Loucy (cell line): Measurements from ENCODE around the gene TJAP1.

Source experiments
- H2AFZ ChIP-seq: fragments of 200-600 bp; sonication (generic); 2 replicates; pipeline ENCODE4 v1.6.0; 2016; ENCODE audit warnings: antibody characterized with exemption, mild to moderate bottlenecking, low read length, moderate library complexity
- H3F3A ChIP-seq: fragments of 200-600 bp; 2 replicates; pipeline ENCODE4 v1.6.0; 2016; ENCODE audit warnings: antibody characterized with exemption, low read depth, mild to moderate bottlenecking
- H3K27me3 ChIP-seq: fragments of 200-600 bp; sonication (generic); 2 replicates; pipeline ENCODE4 v1.6.1; 2014; ENCODE audit warnings: low read length, mild to moderate bottlenecking; ENCODE audit not compliant: insufficient read depth, poor library complexity, severe bottlenecking
- H3K36me3 ChIP-seq: fragments of 200-600 bp; sonication (generic); 2 replicates; pipeline ENCODE4 v1.6.1; 2016; ENCODE audit warnings: low read length; ENCODE audit not compliant: insufficient read depth
- H3K4me1 ChIP-seq: fragments of 200-600 bp; sonication (generic); 2 replicates; pipeline ENCODE4 v1.5.1; 2014; ENCODE audit warnings: low read length, mild to moderate bottlenecking; ENCODE audit not compliant: insufficient read depth, poor library complexity, severe bottlenecking
- H3K4me2 ChIP-seq: fragments of 200-600 bp; sonication (generic); 2 replicates; pipeline ENCODE4 v1.6.0; 2014; ENCODE audit warnings: antibody characterized with exemption, low read length, low read depth, mild to moderate bottlenecking; ENCODE audit not compliant: poor library complexity, severe bottlenecking
- H3K4me3 ChIP-seq: fragments of 200-600 bp; sonication (generic); 2 replicates; pipeline ENCODE4 v1.5.1; 2014; ENCODE audit warnings: low read length, mild to moderate bottlenecking, mixed read lengths; ENCODE audit not compliant: poor library complexity, severe bottlenecking
- H3K79me2 ChIP-seq: fragments of 200-600 bp; sonication (generic); 2 replicates; pipeline ENCODE4 v1.6.1; 2014; ENCODE audit warnings: low read length; ENCODE audit not compliant: insufficient read depth
- H3K9ac ChIP-seq: fragments of 200-600 bp; sonication (generic); 2 replicates; pipeline ENCODE4 v1.6.0; 2014; ENCODE audit warnings: mild to moderate bottlenecking, low read depth, low read length, moderate library complexity; ENCODE audit not compliant: poor library complexity, severe bottlenecking
- H3K9me2 ChIP-seq: fragments of 200-600 bp; sonication (generic); replicated peaks from 2 replicates; pipeline ENCODE4 v1.6.1; 2016; ENCODE audit warnings: low read depth, low read length, mixed read lengths
- H3K9me3 ChIP-seq: fragments of 200-600 bp; sonication (generic); 2 replicates; pipeline ENCODE4 v1.6.1; 2014; ENCODE audit warnings: mild to moderate bottlenecking, antibody characterized with exemption, low read length, low read depth; ENCODE audit not compliant: insufficient read depth
- H4K20me1 ChIP-seq: fragments of 200-600 bp; sonication (generic); 2 replicates; pipeline ENCODE4 v1.6.0; 2014; ENCODE audit warnings: antibody characterized with exemption, low read length, mild to moderate bottlenecking; ENCODE audit not compliant: insufficient read depth, poor library complexity, severe bottlenecking
- CTCF ChIP-seq: fragments of 200-600 bp; sonication (generic); conservative IDR thresholded peaks from 2 replicates; pipeline ENCODE4 v1.5.1; 2014; ENCODE audit warnings: mild to moderate bottlenecking, antibody characterized with exemption, low read length
- EZH2phosphoT487 ChIP-seq: fragments of 200-600 bp; IDR thresholded peaks from 2 replicates; pipeline ENCODE4 v1.6.1; 2018; ENCODE audit warnings: antibody characterized with exemption, mild to moderate bottlenecking, moderate library complexity, borderline replicate concordance

Gene TJAP1

GRCh38 chr6:43459535-43459934 is 17.8 kb upstream of the TJAP1 start:
- no peak overlapping the region for H3K4me2 ChIP-seq
- no peaks in the 10 kb centered on the region for H3K27me3 ChIP-seq
- H3K9me3 ChIP-seq, result no peaks in the 10 kb centered on the region

GRCh38 chr6:43460032-43460431 is 17.3 kb upstream of the TJAP1 start:
- H3K9me2 ChIP-seq, result no peaks in the 10 kb centered on the region
- H4K20me1 ChIP-seq, result no peaks in the 10 kb centered on the region
- H3K79me2 ChIP-seq, result no peaks in the 10 kb centered on the region
- H3K4me2 ChIP-seq, result no peak overlapping the region
- H3F3A ChIP-seq, result no peaks in the 10 kb centered on the region
- no peaks in the 10 kb centered on the region for H3K9me3 ChIP-seq
- no peaks in the 10 kb centered on the region for H3K36me3 ChIP-seq
- no peak overlapping the region for H2AFZ ChIP-seq
- H3K4me1 ChIP-seq, result no peaks in the 10 kb centered on the region
- no peak overlapping the region for H3K9ac ChIP-seq
- H3K27me3 ChIP-seq, result no peaks in the 10 kb centered on the region
- no peak overlapping the region for H3K4me3 ChIP-seq
- TF ChIP-seq EZH2phosphoT487 (no peak), CTCF (no peak)

More at GRCh38 chr6:43459535-43459934, 17.8 kb upstream of the TJAP1 start:
- no peaks in the 10 kb centered on the region for H3F3A ChIP-seq
- H3K4me1 ChIP-seq, result no peaks in the 10 kb centered on the region
- H3K4me3 ChIP-seq, result no peak overlapping the region
- H4K20me1 ChIP-seq, result no peaks in the 10 kb centered on the region
- H3K36me3 ChIP-seq, result no peaks in the 10 kb centered on the region
- TF ChIP-seq EZH2phosphoT487, result no peak
- peak; percentile 15; the same call in 1 of the 2 replicates for TF ChIP-seq CTCF
- H3K9me2 ChIP-seq, result no peaks in the 10 kb centered on the region
- H3K9ac ChIP-seq, result no peak overlapping the region
- no peak overlapping the region for H2AFZ ChIP-seq
- H3K79me2 ChIP-seq, result no peaks in the 10 kb centered on the region

- Histone ChIP-seq H3K9me2 (no peaks in the 10 kb centered on the region), H3K4me2 (no peak overlapping the region), H4K20me1 (no peaks in the 10 kb centered on the region), H3K4me3 (no peak overlapping the region), H3K9me3 (no peaks in the 10 kb centered on the region), H3K36me3 (no peaks in the 10 kb centered on the region), H2AFZ (no peak overlapping the region), H3K79me2 (no peaks in the 10 kb centered on the region), H3K4me1 (no peaks in the 10 kb centered on the region), H3F3A (no peaks in the 10 kb centered on the region), H3K9ac (no peak overlapping the region), H3K27me3 (no peaks in the 10 kb centered on the region)
- TF ChIP-seq EZH2phosphoT487 (no peak), CTCF (no peak)
These were observed 15.4 kb upstream of the TJAP1 start for GRCh38 chr6:43461936-43462335.
